GM19397 (cell line): ENCODE results near the gene AASDHPPT.
"Not testable (repeated sequence)": the region's sequence is repeated elsewhere in the genome, so short reads cannot be mapped to it uniquely, and the experiment has no call there.

Source experiments
- ATAC-seq: cut with Tn5 transposase; IDR thresholded peaks from one replicate; pipeline ENCODE4 v1.9.1; 2021; ENCODE audit warnings: mild to moderate bottlenecking, moderate library complexity; ENCODE audit not compliant: unreplicated experiment

Gene AASDHPPT

GRCh38 chr11:106077609-106078455, at the start of gene AASDHPPT:
Gene AASDHPPT (plus strand): TSS chr11:106077662. CDS start chr11:106077711, 49 bp downstream.
- ATAC-seq, result peak; percentile 21

GRCh38 chr11:106030609-106031008, 46.9 kb upstream of the AASDHPPT start:
- no peak for ATAC-seq

- ATAC-seq, result no peak
Measured at GRCh38 chr11:106031202-106031810, 46.2 kb upstream of the AASDHPPT start.

GRCh38 chr11:106031936-106032335, 45.5 kb upstream of the AASDHPPT start:
- ATAC-seq, result no peak

GRCh38 chr11:106032861-106033260, 44.6 kb upstream of the AASDHPPT start:
- ATAC-seq, result no peak

- ATAC-seq, result no peak
Measured at GRCh38 chr11:106043540-106043939, 33.9 kb upstream of the AASDHPPT start.

GRCh38 chr11:106047631-106048030, 29.8 kb upstream of the AASDHPPT start:
- no peak for ATAC-seq

- no peak for ATAC-seq
Measured at GRCh38 chr11:106049727-106050476, 27.6 kb upstream of the AASDHPPT start.

GRCh38 chr11:106051103-106051502, 26.4 kb upstream of the AASDHPPT start:
- ATAC-seq, result no peak

GRCh38 chr11:106058377-106058776, 19.1 kb upstream of the AASDHPPT start:
- not testable (repeated sequence) for ATAC-seq

- no peak for ATAC-seq
Measured at GRCh38 chr11:106059617-106060016, 17.8 kb upstream of the AASDHPPT start.

- no peak for ATAC-seq
Measured at GRCh38 chr11:106061249-106061784, 16.1 kb upstream of the AASDHPPT start.

GRCh38 chr11:106061954-106062949, 15.2 kb upstream of the AASDHPPT start:
- no peak for ATAC-seq

GRCh38 chr11:106063009-106063408, 14.5 kb upstream of the AASDHPPT start:
- no peak for ATAC-seq

- no peak for ATAC-seq
Measured at GRCh38 chr11:106070606-106071005, 6.9 kb upstream of the AASDHPPT start.

- no peak for ATAC-seq
Measured at GRCh38 chr11:106072804-106073203, 4.7 kb upstream of the AASDHPPT start.

GRCh38 chr11:106076171-106076918, 1.1 kb upstream of the AASDHPPT start:
- no peak for ATAC-seq

- ATAC-seq, result peak; percentile 95
Measured at GRCh38 chr11:106076919-106077608, 398 bp upstream of the AASDHPPT start, which contains the start of gene KBTBD3. Gene KBTBD3 (minus strand): TSS chr11:106077347. CDS start chr11:106059097, 18,250 bp downstream.

GRCh38 chr11:106082096-106082495, 4.6 kb downstream of the AASDHPPT start:
- ATAC-seq, result no peak
